Neural crest cell (in vitro differentiated cells): Measurements from ENCODE around the gene STX19. TPM values are rescaled to one million over a fixed set of nuclear protein-coding genes. Genes with fewer than 3 reads are reported as not detected.

Source experiments
- DNase-seq: peaks from one replicate; pipeline ENCODE4 v3.0.0; 2021; ENCODE audit warnings: low read depth, mixed read lengths, low spot score
- H3K27ac Mint-ChIP-seq: one replicate; pipeline ENCODE4 v1.8.0; 2021; ENCODE audit warnings: mild to moderate bottlenecking, mixed read lengths; ENCODE audit not compliant: unreplicated experiment
- H3K27me3 Mint-ChIP-seq: 2 replicates; pipeline ENCODE4 v1.8.0; 2021; ENCODE audit warnings: low read depth, mild to moderate bottlenecking, mixed read lengths
- H3K36me3 Mint-ChIP-seq: 2 replicates; pipeline ENCODE4 v1.8.0; 2021; ENCODE audit warnings: low read depth, mild to moderate bottlenecking, mixed read lengths
- H3K4me1 Mint-ChIP-seq: 2 replicates; pipeline ENCODE4 v1.8.0; 2021; ENCODE audit warnings: mixed read lengths
- H3K4me3 Mint-ChIP-seq: one replicate; pipeline ENCODE4 v1.8.0; 2021; ENCODE audit warnings: mild to moderate bottlenecking, mixed read lengths
- H3K9me3 Mint-ChIP-seq: 2 replicates; pipeline ENCODE4 v1.8.0; 2021; ENCODE audit warnings: mixed read lengths
- long read RNA-seq: library from polyadenylated mRNA; unstranded; transcript quantifications from one replicate; pipeline ENCODE4 v2.0.0, GENCODE V29; 2020
- total RNA-seq: library from RNA; stranded (reverse); gene quantifications from 2 replicates; pipeline ENCODE4 v1.2.1, GENCODE V29; 2021
- TF ChIP-seq, protein P1 (sequence below): fragments of 200-600 bp; sonication (generic); conservative IDR thresholded peaks from 2 replicates; pipeline ENCODE4 v1.5.0; 2021; ENCODE audit warnings: antibody characterized with exemption, mild to moderate bottlenecking

STX19 gene, protein sequence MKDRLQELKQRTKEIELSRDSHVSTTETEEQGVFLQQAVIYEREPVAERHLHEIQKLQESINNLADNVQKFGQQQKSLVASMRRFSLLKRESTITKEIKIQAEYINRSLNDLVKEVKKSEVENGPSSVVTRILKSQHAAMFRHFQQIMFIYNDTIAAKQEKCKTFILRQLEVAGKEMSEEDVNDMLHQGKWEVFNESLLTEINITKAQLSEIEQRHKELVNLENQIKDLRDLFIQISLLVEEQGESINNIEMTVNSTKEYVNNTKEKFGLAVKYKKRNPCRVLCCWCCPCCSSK
- total RNA-seq, result not detected in 2 replicates
- long read RNA-seq, result 0 reads

DNA sequence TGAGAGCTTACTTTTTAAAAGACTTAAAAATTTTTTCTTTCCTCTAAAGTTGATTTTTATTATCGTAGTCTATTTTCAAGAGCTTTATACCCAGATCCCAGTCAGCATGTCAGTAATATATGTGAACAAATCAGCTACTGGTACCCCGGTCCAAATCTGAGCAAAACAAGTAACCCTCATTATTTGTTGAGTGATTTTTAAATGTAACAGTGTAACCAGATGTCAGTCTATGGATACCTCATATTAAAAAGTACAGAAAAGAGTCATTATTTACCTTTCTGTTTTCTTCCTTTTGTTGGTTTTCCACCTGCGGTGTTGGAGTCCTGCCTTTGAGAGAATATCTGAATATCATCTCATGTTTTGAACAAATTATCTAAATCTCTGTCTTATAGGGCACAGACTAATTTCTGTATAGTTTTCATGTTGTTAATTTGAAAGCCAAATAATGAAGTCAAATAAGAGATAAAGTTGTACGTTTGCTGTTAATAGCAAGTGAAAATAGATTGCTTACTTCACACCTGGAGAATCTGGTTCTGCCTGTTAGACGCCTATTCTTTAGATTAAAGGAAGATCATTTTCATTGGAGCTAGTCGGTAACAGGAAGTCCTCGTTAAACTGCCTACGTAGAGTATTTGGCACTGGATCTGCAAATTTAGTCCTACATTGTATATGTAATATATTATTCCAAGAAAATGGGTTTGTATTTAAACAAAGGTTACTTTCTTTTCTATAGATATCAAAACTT lies at the start of gene STX19:
Gene STX19, minus strand, starts transcription at position 505 of the 745 bp plus-strand sequence. CDS start 13,328 bp downstream, outside the sequence.
- TF ChIP-seq, protein P1, sequence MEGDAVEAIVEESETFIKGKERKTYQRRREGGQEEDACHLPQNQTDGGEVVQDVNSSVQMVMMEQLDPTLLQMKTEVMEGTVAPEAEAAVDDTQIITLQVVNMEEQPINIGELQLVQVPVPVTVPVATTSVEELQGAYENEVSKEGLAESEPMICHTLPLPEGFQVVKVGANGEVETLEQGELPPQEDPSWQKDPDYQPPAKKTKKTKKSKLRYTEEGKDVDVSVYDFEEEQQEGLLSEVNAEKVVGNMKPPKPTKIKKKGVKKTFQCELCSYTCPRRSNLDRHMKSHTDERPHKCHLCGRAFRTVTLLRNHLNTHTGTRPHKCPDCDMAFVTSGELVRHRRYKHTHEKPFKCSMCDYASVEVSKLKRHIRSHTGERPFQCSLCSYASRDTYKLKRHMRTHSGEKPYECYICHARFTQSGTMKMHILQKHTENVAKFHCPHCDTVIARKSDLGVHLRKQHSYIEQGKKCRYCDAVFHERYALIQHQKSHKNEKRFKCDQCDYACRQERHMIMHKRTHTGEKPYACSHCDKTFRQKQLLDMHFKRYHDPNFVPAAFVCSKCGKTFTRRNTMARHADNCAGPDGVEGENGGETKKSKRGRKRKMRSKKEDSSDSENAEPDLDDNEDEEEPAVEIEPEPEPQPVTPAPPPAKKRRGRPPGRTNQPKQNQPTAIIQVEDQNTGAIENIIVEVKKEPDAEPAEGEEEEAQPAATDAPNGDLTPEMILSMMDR, result no peak
- H3K27me3 Mint-ChIP-seq, result no peaks in the 10 kb centered on the region
- no peak within 1 kb of the TSS for H3K4me3 Mint-ChIP-seq
- H3K36me3 Mint-ChIP-seq, result peaks cover 13% of the 10 kb centered on the region
- H3K27ac Mint-ChIP-seq, result no peak within 1 kb of the TSS
- H3K4me1 Mint-ChIP-seq, result no peaks in the 10 kb centered on the region
- peaks cover 6% of the 10 kb centered on the region for H3K9me3 Mint-ChIP-seq
- no peak for DNase-seq

GRCh38 chr3:94076055-94076454 lies 47.7 kb upstream of the STX19 start:
- H3K36me3 Mint-ChIP-seq, result peaks cover 41% of the 10 kb centered on the region
- DNase-seq, result no peak
- H3K4me3 Mint-ChIP-seq, result no peak overlapping the region
- H3K9me3 Mint-ChIP-seq, result no peaks in the 10 kb centered on the region
- TF ChIP-seq, protein P1, result no peak
- no peaks in the 10 kb centered on the region for H3K27me3 Mint-ChIP-seq
- no peak overlapping the region for H3K27ac Mint-ChIP-seq
- peaks cover 12% of the 10 kb centered on the region for H3K4me1 Mint-ChIP-seq

DNA sequence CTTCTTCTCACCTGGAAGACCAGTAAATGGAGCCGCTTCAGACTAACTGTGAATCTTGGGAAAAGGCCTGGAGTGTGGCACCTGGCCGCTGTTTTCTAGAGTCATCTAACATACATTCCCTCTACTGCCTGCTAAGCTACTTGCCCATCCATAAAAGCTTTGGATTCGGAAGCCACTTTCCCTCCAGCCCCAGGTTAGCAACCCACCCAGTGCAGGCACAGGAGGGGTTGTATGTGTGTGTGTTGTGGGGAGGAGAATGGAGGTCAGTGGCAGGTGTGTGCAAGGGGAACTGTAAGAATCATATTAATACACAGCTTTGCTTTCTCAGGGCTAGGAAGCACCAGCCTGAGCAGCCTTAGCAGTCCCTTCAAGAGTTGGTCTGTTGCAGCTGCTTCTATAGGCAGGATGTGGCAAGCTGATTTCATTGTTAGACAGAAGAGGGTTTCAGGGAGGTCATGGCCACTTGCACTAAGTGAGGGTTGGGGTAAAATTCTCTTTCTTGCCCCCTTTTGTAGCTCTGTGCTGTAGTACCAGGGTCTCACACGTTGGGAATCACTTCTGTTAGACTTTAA lies 43.4 kb upstream of the STX19 start:
- Mint-ChIP-seq H3K27ac (no peak overlapping the region), H3K4me1 (peaks cover 6% of the 10 kb centered on the region), H3K4me3 (no peak overlapping the region), H3K36me3 (peaks cover 40% of the 10 kb centered on the region), H3K9me3 (no peaks in the 10 kb centered on the region), H3K27me3 (no peaks in the 10 kb centered on the region)
- no peak for DNase-seq
- TF ChIP-seq, protein P1, result no peak

GRCh38 chr3:94070341-94070911 lies 42.0 kb upstream of the STX19 start:
- no peak for DNase-seq
- H3K4me1 Mint-ChIP-seq, result peaks cover 7% of the 10 kb centered on the region
- H3K9me3 Mint-ChIP-seq, result no peaks in the 10 kb centered on the region
- TF ChIP-seq, protein P1, result no peak
- no peak overlapping the region for H3K27ac Mint-ChIP-seq
- H3K36me3 Mint-ChIP-seq, result peaks cover 34% of the 10 kb centered on the region
- H3K4me3 Mint-ChIP-seq, result no peak overlapping the region
- H3K27me3 Mint-ChIP-seq, result no peaks in the 10 kb centered on the region

DNA sequence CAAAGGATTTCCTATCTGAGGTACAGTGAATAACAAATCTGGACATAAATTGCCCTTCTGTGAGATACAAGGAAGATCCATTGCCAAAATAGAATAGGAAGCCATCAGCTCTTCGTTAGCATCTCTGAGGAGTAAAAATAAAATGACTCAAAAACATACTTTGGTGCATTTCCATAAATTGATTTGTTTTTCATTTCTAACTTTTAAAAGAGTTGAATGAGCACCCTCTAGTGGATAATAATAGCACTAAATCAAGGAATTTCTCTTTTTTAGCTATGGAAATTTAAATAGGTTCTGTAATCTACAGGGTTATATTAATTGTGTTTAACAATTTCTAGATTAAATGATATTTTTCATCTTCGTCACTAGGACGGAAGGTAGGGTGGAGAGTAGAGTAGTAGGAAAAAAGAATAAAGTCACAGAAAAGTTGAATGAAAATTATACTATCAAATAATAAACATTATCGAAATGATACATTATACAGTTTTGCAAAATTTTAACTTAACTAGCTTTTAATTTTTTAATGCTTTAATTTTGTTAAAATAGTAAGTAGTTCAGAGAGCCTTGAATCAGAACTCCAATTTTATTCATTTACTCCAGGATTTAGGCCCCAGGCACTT lies 40.9 kb upstream of the STX19 start:
- TF ChIP-seq, protein P1, result peak; percentile 78
- no peak for DNase-seq
- H3K4me1 Mint-ChIP-seq, result peaks cover 12% of the 10 kb centered on the region
- H3K27me3 Mint-ChIP-seq, result no peaks in the 10 kb centered on the region
- H3K27ac Mint-ChIP-seq, result no peak overlapping the region
- H3K9me3 Mint-ChIP-seq, result no peaks in the 10 kb centered on the region
- H3K36me3 Mint-ChIP-seq, result peaks cover 30% of the 10 kb centered on the region
- H3K4me3 Mint-ChIP-seq, result no peak overlapping the region
